D341Med (cell line): Measurements from ENCODE around the gene METTL4.
"Not testable (repeated sequence)": the region's sequence is repeated elsewhere in the genome, so short reads cannot be mapped to it uniquely, and the experiment has no call there.

Source experiments
- DNase-seq: peaks from one replicate; pipeline ENCODE4 v3.0.0; 2012; ENCODE audit warnings: low spot score

METTL4 gene

GRCh38 chr18:2559249-2559648, 12.1 kb downstream of the METTL4 start:
- no peak for DNase-seq

- DNase-seq, result no peak
Measured at GRCh38 chr18:2557536-2557935, 13.8 kb downstream of the METTL4 start.

- DNase-seq, result no peak
Measured at GRCh38 chr18:2555895-2556294, 15.4 kb downstream of the METTL4 start.

DNA sequence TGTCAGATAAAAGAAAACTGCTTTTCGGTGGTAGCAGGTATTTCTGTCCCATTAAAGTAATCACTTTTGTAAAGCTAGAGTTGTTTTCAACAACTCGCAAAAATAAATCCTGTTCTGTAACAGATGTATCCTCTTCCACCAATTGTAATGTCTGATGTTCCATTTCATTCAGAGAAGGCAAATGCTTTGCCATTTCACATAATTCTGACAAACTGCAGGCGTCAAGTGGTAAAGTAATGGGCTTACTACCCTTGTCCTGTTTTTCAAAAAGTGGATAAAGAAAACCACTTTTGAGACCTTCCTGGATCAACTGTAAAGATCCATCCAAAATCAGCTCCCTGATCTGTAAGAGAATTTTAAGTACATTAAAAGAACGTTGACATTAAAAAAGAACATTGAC, 16.6 kb downstream of the METTL4 start:
- no peak for DNase-seq

GRCh38 chr18:2551425-2551824, 19.9 kb downstream of the METTL4 start:
- DNase-seq, result no peak

DNA sequence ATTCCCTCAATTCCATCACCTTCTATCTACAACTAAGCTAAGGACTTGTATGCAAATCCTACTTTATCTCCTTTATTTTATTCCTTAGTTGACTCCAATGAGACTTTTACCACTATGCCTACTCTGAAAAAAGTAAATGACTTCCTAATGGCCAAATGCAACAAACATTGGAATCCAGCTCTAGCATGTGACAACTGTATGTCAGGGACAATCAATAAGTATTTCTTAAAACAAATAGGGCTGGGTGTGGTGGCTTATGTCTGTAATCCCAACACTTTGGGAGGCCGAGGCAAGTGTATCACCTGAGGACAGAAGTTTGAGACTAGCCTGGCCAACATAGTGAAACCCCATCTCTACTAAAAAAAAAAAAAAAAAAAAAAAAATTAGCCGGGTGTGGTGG, 21.8 kb downstream of the METTL4 start:
- no peak for DNase-seq

GRCh38 chr18:2547477-2548087, 23.7 kb downstream of the METTL4 start:
- DNase-seq, result peak; percentile 50

- no peak for DNase-seq
Measured at GRCh38 chr18:2545155-2545554, 26.1 kb downstream of the METTL4 start.

GRCh38 chr18:2541925-2542563, 29.3 kb downstream of the METTL4 start:
- DNase-seq, result not testable (repeated sequence)

DNA sequence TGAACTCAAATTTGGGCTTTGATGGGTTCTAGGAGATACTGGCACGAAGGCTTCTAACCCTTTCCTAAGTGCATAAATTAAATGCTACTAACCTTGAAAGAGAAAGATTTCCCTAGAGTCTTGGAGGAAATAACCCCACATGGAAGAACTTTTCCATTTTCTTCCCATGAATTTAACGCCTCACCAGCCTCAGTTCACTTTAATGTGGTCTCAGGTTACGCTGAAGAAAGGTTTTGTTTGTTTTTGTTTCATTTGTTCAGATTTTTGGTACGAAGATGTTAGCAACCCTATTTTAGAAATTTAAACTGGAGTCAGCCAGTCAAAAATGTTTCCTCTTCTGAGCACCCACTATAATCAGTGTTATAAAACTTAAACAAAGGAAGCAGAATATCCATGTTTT, 30.7 kb downstream of the METTL4 start:
- no peak for DNase-seq

- no peak for DNase-seq
Measured at GRCh38 chr18:2538844-2539243, 32.5 kb downstream of the METTL4 start.

DNA sequence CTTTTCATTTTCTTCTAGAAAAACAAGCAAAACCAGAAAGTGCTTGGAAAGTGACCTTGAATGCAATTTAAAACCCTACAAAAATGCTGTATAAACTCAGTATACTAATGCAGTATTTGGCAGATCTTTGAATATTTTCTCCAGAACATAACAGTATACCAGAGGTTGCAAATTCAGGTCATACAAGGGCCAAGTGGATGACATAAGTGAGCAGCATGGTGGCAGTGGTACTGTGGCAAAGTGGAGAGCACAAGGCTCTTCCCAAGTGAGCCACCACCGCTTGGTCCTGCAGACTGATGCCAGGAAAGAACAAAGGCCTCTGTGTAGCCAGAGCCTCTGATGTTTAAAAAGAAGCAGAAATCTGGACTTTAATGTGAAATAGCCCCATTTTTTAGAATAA, 33.1 kb downstream of the METTL4 start:
- no peak for DNase-seq

DNA sequence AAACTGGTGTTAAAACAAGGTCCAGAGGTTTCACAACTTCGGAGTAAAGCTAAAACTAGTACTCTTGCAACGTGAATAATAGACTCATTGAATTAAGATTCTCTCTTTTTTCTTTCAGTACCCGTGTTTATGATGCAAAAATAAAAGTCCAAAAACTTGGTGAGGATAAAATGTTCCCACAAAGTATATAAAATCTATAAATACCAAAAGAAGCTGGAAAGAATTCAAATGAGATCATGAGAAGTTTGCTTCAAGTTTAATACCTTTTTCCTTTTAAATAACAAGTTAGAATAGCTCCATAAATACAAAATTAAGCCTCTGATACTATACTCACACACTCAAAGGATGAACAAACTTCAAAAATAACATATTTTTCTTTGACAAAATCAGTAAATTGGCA, 34.0 kb downstream of the METTL4 start:
- no peak for DNase-seq

GRCh38 chr18:2536493-2536892, 34.8 kb downstream of the METTL4 start:
- DNase-seq, result no peak

GRCh38 chr18:2536063-2536462, 35.2 kb downstream of the METTL4 start:
- no peak for DNase-seq

DNA sequence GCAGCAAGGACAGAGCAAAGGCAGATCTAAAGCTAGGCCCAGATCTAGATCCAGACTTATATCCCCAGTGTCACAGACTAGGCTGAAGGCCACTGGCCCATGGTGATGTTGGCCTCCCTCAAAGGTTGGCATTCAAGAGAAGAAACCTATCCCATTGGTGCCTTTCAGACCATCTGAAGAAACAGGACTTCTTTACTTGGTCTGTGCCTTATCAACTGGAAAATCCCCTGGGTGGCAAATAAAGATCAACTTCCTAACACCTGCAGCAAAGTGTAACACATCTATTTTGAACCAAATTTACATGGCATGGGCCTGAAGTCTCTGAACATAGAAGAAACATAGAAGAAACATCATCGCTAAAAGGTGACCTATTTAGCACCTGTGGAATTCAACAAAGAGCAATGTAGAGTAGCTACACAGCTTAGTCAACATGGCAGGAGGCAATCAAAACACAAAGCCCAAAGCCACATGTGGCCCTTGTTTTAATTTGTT, 35.8 kb downstream of the METTL4 start:
- no peak for DNase-seq

- DNase-seq, result no peak
Measured at GRCh38 chr18:2534906-2535305, 36.4 kb downstream of the METTL4 start.

- DNase-seq, result no peak
Measured at GRCh38 chr18:2532797-2533196, 38.5 kb downstream of the METTL4 start.

- no peak for DNase-seq
Measured at GRCh38 chr18:2531751-2532150, 39.6 kb downstream of the METTL4 start.

DNA sequence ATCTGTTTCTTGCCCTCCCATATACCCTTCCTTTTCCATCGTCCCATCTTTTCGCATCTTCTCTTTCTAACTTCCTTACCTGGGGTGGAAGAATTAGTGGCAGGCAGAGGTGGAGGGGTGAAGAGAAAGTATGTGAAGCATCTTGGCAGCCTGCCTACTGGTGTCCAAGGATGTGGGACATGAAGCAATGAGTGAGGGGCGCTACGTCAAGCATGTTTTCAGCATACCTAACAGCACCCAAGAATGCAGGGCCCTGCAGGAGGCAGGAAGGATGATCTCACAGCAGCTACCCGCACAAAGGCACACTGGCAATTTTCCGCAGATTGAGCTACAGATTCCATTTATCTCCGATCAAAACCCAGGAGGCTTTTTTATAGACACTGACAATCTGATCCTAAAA, 42.2 kb downstream of the METTL4 start:
- no peak for DNase-seq

GRCh38 chr18:2526329-2526728, 45.0 kb downstream of the METTL4 start:
- no peak for DNase-seq

- not testable (repeated sequence) for DNase-seq
Measured at GRCh38 chr18:2524794-2525198, 46.5 kb downstream of the METTL4 start.

DNA sequence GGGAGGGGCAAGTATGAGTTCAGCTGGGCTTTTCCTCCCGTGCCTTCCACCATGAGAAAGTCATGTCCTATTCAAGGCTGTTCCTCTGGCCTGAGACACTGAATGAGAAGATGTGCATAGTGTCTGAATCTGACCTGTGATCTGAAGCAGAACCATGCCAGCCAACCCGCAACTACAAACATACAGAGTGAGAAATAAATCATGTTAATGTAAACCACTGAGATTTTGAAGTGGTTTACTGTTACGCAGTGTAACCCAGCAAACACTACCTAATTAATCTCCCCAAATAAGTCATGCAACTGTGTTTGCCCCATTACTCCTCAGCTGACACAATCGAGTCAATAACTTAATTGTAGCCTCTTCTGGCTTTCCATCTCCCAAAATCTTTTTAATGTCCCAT, 49.2 kb downstream of the METTL4 start:
- no peak for DNase-seq

- DNase-seq, result no peak
Measured at GRCh38 chr18:2518473-2518872, 52.8 kb downstream of the METTL4 start.
